WTC11 (cell line): ENCODE measurements around the gene LRP3.

Experiments
- CREB1 ChIP-seq: sonication (generic); formaldehyde crosslinking; IDR thresholded peaks from 2 replicates; pipeline ENCODE4 v1.8.0; 2023; ENCODE audit warnings: mild to moderate bottlenecking, missing genetic modification reagents
- CREM ChIP-seq: sonication (generic); formaldehyde crosslinking; IDR thresholded peaks from 2 replicates; pipeline ENCODE4 v1.8.1; 2022; ENCODE audit warnings: mild to moderate bottlenecking, missing genetic modification reagents, moderate library complexity
- ETV6 ChIP-seq: sonication (generic); formaldehyde crosslinking; IDR thresholded peaks from 2 replicates; pipeline ENCODE4 v1.8.1; 2022; ENCODE audit warnings: mild to moderate bottlenecking, missing genetic modification reagents
- MXD4 ChIP-seq: fragments of 250-450 bp; sonication (Bioruptor Pico); IDR thresholded peaks from 2 replicates; pipeline ENCODE4 v1.8.0; 2021; ENCODE audit warnings: mild to moderate bottlenecking, moderate library complexity, borderline replicate concordance
- SMAD3 ChIP-seq: sonication (generic); formaldehyde crosslinking; IDR thresholded peaks from 2 replicates; pipeline ENCODE4 v1.8.0; 2022; ENCODE audit warnings: missing genetic modification reagents, mild to moderate bottlenecking, borderline replicate concordance
- SP1 ChIP-seq: sonication (generic); formaldehyde crosslinking; conservative IDR thresholded peaks from 2 replicates; pipeline ENCODE4 v1.8.1; 2022; ENCODE audit warnings: missing genetic modification reagents
- ZNF317 ChIP-seq: sonication (generic); formaldehyde crosslinking; IDR thresholded peaks from 2 replicates; pipeline ENCODE4 v1.8.1; 2023; ENCODE audit warnings: low read depth, mild to moderate bottlenecking, moderate library complexity, missing genetic modification reagents, borderline replicate concordance
- TF ChIP-seq, protein P1 (sequence below): fragments of 200-600 bp; IDR thresholded peaks from 2 replicates; pipeline ENCODE4 v1.8.0; 2022; ENCODE audit warnings: antibody characterized with exemption
- TF ChIP-seq, protein P2 (sequence below): sonication (generic); formaldehyde crosslinking; IDR thresholded peaks from 2 replicates; pipeline ENCODE4 v1.8.1; 2022; ENCODE audit warnings: low read depth, missing genetic modification reagents, borderline replicate concordance
- TF ChIP-seq, protein P3 (sequence below): sonication (generic); formaldehyde crosslinking; conservative IDR thresholded peaks from 2 replicates; pipeline ENCODE4 v1.8.1; 2022; ENCODE audit warnings: mild to moderate bottlenecking, missing genetic modification reagents
- TF ChIP-seq, protein P4 (sequence below): fragments of 250-450 bp; sonication (Bioruptor Pico); IDR thresholded peaks from 2 replicates; pipeline ENCODE4 v1.9.0; 2021; ENCODE audit warnings: mild to moderate bottlenecking

DNA sequence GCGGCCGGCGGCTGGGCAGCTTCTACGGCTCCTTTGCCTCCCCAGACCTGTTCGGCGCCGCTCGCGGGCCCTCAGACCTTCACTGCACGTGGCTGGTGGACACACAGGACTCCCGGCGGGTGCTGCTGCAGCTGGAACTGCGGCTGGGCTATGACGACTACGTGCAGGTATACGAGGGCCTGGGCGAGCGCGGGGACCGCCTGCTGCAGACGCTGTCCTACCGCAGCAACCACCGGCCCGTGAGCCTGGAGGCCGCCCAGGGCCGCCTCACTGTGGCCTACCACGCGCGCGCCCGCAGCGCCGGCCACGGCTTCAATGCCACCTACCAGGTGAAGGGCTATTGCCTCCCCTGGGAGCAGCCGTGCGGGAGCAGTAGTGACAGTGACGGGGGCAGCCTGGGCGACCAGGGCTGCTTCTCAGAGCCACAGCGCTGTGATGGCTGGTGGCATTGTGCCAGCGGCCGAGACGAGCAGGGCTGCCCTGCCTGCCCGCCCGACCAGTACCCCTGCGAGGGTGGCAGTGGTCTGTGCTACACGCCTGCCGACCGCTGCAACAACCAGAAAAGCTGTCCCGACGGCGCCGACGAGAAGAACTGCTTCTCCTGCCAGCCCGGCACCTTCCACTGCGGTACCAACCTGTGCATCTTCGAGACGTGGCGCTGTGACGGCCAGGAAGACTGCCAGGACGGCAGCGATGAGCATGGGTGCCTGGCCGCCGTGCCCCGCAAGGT lies 11.6 kb downstream of the LRP3 start:
- TF ChIP-seq, protein P1, sequence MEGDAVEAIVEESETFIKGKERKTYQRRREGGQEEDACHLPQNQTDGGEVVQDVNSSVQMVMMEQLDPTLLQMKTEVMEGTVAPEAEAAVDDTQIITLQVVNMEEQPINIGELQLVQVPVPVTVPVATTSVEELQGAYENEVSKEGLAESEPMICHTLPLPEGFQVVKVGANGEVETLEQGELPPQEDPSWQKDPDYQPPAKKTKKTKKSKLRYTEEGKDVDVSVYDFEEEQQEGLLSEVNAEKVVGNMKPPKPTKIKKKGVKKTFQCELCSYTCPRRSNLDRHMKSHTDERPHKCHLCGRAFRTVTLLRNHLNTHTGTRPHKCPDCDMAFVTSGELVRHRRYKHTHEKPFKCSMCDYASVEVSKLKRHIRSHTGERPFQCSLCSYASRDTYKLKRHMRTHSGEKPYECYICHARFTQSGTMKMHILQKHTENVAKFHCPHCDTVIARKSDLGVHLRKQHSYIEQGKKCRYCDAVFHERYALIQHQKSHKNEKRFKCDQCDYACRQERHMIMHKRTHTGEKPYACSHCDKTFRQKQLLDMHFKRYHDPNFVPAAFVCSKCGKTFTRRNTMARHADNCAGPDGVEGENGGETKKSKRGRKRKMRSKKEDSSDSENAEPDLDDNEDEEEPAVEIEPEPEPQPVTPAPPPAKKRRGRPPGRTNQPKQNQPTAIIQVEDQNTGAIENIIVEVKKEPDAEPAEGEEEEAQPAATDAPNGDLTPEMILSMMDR: no peak
- TF ChIP-seq ETV6 (no peak), ZNF317 (CRISPR knock-in tag) (no peak), SP1 (CRISPR knock-in tag) (no peak), CREM (no peak), SMAD3 (CRISPR knock-in tag) (no peak), MXD4 (no peak), CREB1 (CRISPR knock-in tag) (no peak)
- TF ChIP-seq, protein P2, sequence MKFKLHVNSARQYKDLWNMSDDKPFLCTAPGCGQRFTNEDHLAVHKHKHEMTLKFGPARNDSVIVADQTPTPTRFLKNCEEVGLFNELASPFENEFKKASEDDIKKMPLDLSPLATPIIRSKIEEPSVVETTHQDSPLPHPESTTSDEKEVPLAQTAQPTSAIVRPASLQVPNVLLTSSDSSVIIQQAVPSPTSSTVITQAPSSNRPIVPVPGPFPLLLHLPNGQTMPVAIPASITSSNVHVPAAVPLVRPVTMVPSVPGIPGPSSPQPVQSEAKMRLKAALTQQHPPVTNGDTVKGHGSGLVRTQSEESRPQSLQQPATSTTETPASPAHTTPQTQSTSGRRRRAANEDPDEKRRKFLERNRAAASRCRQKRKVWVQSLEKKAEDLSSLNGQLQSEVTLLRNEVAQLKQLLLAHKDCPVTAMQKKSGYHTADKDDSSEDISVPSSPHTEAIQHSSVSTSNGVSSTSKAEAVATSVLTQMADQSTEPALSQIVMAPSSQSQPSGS: no peak
- TF ChIP-seq, protein P3, sequence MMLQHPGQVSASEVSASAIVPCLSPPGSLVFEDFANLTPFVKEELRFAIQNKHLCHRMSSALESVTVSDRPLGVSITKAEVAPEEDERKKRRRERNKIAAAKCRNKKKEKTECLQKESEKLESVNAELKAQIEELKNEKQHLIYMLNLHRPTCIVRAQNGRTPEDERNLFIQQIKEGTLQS (CRISPR knock-in tag): no peak
- TF ChIP-seq, protein P4, sequence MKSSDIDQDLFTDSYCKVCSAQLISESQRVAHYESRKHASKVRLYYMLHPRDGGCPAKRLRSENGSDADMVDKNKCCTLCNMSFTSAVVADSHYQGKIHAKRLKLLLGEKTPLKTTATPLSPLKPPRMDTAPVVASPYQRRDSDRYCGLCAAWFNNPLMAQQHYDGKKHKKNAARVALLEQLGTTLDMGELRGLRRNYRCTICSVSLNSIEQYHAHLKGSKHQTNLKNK: no peak
